Measurements from ENCODE around the gene NEGR1.

The NEGR1 gene

GRCh38 chr1:71464016-71464415 lies 818.3 kb downstream of the NEGR1 start:
- H3K9ac ChIP-seq: no peak overlapping the region
- H3K27ac ChIP-seq: no peak overlapping the region
- no peak overlapping the region for H3K4me3 ChIP-seq (IDR thresholded peaks at IDR 0.05; ENCODE audit: insufficient read depth, low read depth, low read length)
- H3K36me3 ChIP-seq (ENCODE audit: insufficient read depth): no peaks in the 10 kb centered on the region
- H3K79me2 ChIP-seq (ENCODE audit: insufficient read depth, low read depth): no peaks in the 10 kb centered on the region
- no peak overlapping the region for H2AFZ ChIP-seq (ENCODE audit: low read depth)
- no peak for TF ChIP-seq CTCF (conservative IDR thresholded peaks at IDR 0.05; ENCODE audit: low read depth, low read length)
- no peaks in the 10 kb centered on the region for H4K20me1 ChIP-seq (ENCODE audit: insufficient read depth)
- no peak overlapping the region for H3K4me2 ChIP-seq
- no peaks in the 10 kb centered on the region for H3K4me1 ChIP-seq (ENCODE audit: low read depth, poor library complexity, severe bottlenecking)
- H3K27me3 ChIP-seq (ENCODE audit: insufficient read depth, low read depth): no peaks in the 10 kb centered on the region

- Histone ChIP-seq H3K27ac (no peak overlapping the region), H3K9ac (no peak overlapping the region), H4K20me1 (ENCODE audit: insufficient read depth) (no peaks in the 10 kb centered on the region), H3K4me2 (no peak overlapping the region), H3K4me1 (ENCODE audit: low read depth, poor library complexity, severe bottlenecking) (no peaks in the 10 kb centered on the region), H3K4me3 (IDR thresholded peaks at IDR 0.05; ENCODE audit: insufficient read depth, low read depth, low read length) (no peak overlapping the region), H3K27me3 (ENCODE audit: insufficient read depth, low read depth) (no peaks in the 10 kb centered on the region), H3K36me3 (ENCODE audit: insufficient read depth) (no peaks in the 10 kb centered on the region), H2AFZ (ENCODE audit: low read depth) (no peak overlapping the region), H3K79me2 (ENCODE audit: insufficient read depth, low read depth) (no peaks in the 10 kb centered on the region)
- TF ChIP-seq CTCF (conservative IDR thresholded peaks at IDR 0.05; ENCODE audit: low read depth, low read length): no peak
Observed at GRCh38 chr1:71463144-71463543, 819.2 kb downstream of the NEGR1 start.

- Histone ChIP-seq H4K20me1 (ENCODE audit: insufficient read depth) (no peaks in the 10 kb centered on the region), H3K36me3 (ENCODE audit: insufficient read depth) (no peaks in the 10 kb centered on the region), H3K4me1 (ENCODE audit: low read depth, poor library complexity, severe bottlenecking) (no peaks in the 10 kb centered on the region), H3K9ac (no peak overlapping the region), H3K4me2 (no peak overlapping the region), H3K27me3 (ENCODE audit: insufficient read depth, low read depth) (no peaks in the 10 kb centered on the region), H2AFZ (ENCODE audit: low read depth) (no peak overlapping the region), H3K79me2 (ENCODE audit: insufficient read depth, low read depth) (no peaks in the 10 kb centered on the region), H3K4me3 (IDR thresholded peaks at IDR 0.05; ENCODE audit: insufficient read depth, low read depth, low read length) (no peak overlapping the region), H3K27ac (no peak overlapping the region)
- TF ChIP-seq CTCF (conservative IDR thresholded peaks at IDR 0.05; ENCODE audit: low read depth, low read length): no peak
Observed at GRCh38 chr1:71462247-71462646, 820.1 kb downstream of the NEGR1 start.

GRCh38 chr1:71461416-71461815 lies 820.9 kb downstream of the NEGR1 start:
- H3K4me2 ChIP-seq: no peak overlapping the region
- H3K36me3 ChIP-seq (ENCODE audit: insufficient read depth): no peaks in the 10 kb centered on the region
- no peaks in the 10 kb centered on the region for H3K4me1 ChIP-seq (ENCODE audit: low read depth, poor library complexity, severe bottlenecking)
- no peak overlapping the region for H2AFZ ChIP-seq (ENCODE audit: low read depth)
- H4K20me1 ChIP-seq (ENCODE audit: insufficient read depth): no peaks in the 10 kb centered on the region
- no peak for TF ChIP-seq CTCF (conservative IDR thresholded peaks at IDR 0.05; ENCODE audit: low read depth, low read length)
- no peak overlapping the region for H3K27ac ChIP-seq
- H3K9ac ChIP-seq: no peak overlapping the region
- no peaks in the 10 kb centered on the region for H3K79me2 ChIP-seq (ENCODE audit: insufficient read depth, low read depth)
- H3K4me3 ChIP-seq (IDR thresholded peaks at IDR 0.05; ENCODE audit: insufficient read depth, low read depth, low read length): no peak overlapping the region
- no peaks in the 10 kb centered on the region for H3K27me3 ChIP-seq (ENCODE audit: insufficient read depth, low read depth)

GRCh38 chr1:71448444-71448843 lies 833.9 kb downstream of the NEGR1 start:
- Histone ChIP-seq H2AFZ (ENCODE audit: low read depth) (no peak overlapping the region), H3K9ac (no peak overlapping the region), H3K36me3 (ENCODE audit: insufficient read depth) (no peaks in the 10 kb centered on the region), H4K20me1 (ENCODE audit: insufficient read depth) (no peaks in the 10 kb centered on the region), H3K27ac (no peak overlapping the region), H3K4me3 (IDR thresholded peaks at IDR 0.05; ENCODE audit: insufficient read depth, low read depth, low read length) (no peak overlapping the region), H3K27me3 (ENCODE audit: insufficient read depth, low read depth) (no peaks in the 10 kb centered on the region), H3K79me2 (ENCODE audit: insufficient read depth, low read depth) (no peaks in the 10 kb centered on the region), H3K4me1 (ENCODE audit: low read depth, poor library complexity, severe bottlenecking) (no peaks in the 10 kb centered on the region), H3K4me2 (no peak overlapping the region)
- no peak for TF ChIP-seq CTCF (conservative IDR thresholded peaks at IDR 0.05; ENCODE audit: low read depth, low read length)

Measured in KMS-11 (cell line).